SHP77 treated with DMSO at 0.1 percent for 48 hours (cell line): ENCODE results near the gene SRD5A1.
A peak's percentile ranks its signal among the peaks of the same experiment; 100 is the strongest.

Source experiments
- DNase-seq: peaks from one replicate; lab custom pipeline; 2025; lab: John Stamatoyannopoulos, UW

SRD5A1 gene, protein sequence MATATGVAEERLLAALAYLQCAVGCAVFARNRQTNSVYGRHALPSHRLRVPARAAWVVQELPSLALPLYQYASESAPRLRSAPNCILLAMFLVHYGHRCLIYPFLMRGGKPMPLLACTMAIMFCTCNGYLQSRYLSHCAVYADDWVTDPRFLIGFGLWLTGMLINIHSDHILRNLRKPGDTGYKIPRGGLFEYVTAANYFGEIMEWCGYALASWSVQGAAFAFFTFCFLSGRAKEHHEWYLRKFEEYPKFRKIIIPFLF

DNA sequence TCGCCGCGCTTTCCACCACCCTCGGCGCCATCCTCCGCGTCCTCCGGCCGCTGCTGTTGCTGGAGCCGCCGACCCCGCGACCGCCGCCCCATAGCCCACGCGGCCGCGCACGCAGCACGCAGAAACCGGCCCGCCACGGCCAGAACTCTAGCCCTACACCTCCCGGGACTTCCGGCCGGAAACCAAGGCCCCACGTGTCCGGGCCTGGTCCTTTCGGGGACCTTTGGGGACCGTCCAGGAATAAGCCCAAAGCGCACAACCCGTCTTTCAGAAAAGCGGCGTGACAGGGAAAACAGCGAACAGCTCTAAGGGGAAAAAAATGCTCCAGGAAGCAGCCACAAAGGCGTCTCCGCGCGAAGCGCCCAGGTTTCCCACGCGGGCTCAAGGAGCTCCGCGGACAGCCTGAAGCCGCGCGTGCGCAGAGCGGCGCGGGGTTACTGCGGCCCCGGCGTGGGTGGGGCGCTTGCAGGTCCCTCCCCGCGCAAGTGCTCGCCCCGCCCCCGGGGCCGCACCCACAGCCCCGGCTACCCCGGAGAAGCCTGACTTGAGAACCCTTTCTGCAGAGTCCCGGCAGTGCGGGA lies at the start of gene SRD5A1, which contains the start of gene NSUN2:
TSS of gene SRD5A1 (plus strand) at position 553 of the 581 bp plus-strand sequence. CDS start 137 bp downstream, outside the sequence.
TSS of gene NSUN2 (minus strand) at position 157 of the 581 bp plus-strand sequence. CDS start at position 92, 65 bp downstream.
- peak; percentile 84 for DNase-seq

DNA sequence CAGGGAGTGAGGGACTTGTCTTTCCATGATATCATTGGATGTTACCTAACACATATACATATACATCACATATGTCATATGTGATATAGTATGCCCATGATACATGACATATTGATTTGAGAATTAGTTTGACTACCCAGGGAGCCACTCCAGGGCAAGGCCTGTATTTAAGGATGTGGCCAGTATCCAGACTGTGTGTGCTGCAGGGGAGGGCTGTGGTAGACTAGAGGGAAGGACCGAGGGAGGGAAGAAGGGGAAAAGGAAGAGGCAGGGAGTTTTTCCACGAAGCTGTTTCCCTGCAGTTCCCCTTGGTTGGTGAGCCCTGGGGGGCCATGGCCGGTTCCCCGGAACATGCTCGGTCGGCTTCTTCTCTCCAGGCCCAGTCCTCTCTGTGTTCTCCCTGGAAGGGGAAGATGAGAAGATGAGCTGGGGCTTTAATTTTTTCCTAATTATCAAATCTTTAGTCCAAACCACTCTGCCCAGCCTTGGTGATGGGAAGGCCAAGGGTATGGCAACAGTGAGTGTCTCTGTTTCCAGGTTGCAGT lies 49.1 kb upstream of the SRD5A1 start:
- DNase-seq: no peak

- DNase-seq: no peak
Observed at GRCh38 chr5:6584727-6585126, 48.5 kb upstream of the SRD5A1 start.

GRCh38 chr5:6585168-6585567 lies 48.1 kb upstream of the SRD5A1 start:
- no peak for DNase-seq

DNA sequence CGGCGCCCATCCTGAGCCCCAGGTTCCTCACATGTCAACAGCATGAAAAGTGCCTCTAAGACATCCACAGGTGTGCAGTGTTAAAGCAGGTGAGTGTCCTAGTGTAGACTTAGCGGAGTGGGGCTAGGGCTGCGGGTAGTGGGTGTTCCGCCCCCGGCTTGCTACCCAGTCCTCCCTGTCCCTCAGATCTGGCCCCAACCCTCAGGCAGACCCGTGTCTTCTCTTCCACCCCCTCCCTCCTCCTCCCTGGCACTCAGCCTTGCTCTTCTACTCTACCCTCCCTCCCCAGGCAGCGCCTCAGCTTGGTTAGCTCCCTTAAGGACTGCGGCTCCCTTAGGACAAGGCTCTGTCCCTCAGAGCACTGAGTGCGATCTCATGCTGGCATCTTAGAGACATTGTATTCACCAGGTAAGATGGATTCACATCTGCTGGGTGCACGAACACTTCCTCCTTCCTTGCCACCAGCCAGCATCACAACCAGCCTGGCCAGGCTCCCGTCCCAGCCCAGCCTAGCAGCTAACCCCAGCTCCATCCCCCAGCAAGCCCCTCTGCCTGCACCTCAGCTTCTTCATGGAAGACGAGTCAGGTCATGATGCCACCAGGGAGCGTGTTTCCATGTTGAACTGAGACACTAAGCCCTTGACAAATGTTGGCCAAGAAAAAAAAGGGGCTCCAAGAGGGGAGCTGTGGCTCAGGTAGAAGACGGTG lies 47.1 kb upstream of the SRD5A1 start:
- no peak for DNase-seq

- DNase-seq: no peak
Observed at GRCh38 chr5:6586647-6587042, 46.6 kb upstream of the SRD5A1 start.

DNA sequence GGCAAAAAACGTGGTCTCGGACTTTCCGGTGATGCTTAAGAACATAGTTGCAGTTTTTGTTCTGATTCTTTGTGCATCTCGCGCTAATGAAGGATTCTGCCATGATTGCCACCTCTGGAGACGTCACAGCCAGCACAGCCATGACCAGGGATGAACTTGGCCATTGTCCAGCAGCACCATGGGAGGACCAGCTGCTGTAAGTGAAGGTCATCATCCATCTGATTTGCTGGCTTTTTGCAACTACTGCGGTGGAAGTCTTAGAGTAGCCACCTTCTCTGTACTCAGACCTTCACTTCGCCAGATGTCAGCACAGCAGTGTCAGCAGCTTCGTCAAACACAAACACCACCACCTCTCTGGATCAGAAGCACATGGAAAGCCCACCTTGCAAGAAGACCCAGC lies 46.1 kb upstream of the SRD5A1 start:
- peak; percentile 35 for DNase-seq

DNA sequence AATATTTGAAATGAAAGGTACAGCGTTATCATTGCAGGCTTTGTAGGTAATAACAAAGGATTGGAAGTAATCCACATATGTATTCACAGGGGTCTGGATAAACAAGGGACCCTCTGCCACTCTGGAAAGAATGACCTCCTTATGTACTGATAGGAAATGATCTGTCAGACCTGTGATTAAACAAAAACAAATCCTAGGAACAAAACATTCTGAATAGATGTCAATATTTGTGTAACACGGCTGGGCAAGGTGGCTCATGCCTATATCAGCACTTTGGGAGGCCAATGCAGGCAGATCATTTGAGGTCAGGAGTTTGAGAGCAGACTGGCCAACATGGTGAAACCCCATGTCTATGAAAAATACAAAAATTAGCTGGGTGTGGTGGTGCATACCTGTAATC lies 42.7 kb upstream of the SRD5A1 start:
- DNase-seq: no peak

- no peak for DNase-seq
Observed at GRCh38 chr5:6591671-6592288, 41.5 kb upstream of the SRD5A1 start.

GRCh38 chr5:6592601-6593000 lies 40.6 kb upstream of the SRD5A1 start:
- DNase-seq: no peak

GRCh38 chr5:6593148-6594016 lies 39.9 kb upstream of the SRD5A1 start:
- DNase-seq: no peak

DNA sequence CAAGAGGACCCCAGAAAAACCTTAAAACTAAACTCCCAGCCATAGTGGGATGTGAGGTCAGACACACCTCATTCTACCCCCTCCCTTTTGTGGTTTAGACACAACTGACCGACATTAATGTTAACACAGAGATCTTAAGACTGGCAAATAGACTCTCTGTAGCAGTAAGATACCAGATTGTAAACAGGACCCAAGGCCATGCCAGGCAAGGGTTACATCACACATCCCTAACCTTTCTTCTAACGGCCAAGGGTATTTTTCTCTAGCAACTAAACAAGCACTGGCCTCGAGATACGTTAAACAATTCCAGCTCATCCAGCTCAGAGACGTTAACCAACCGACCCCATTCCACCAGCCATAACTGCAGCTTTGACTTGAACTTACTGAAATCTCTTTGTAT lies 39.2 kb upstream of the SRD5A1 start:
- DNase-seq: no peak

GRCh38 chr5:6595405-6595804 lies 37.8 kb upstream of the SRD5A1 start:
- DNase-seq: no peak

DNA sequence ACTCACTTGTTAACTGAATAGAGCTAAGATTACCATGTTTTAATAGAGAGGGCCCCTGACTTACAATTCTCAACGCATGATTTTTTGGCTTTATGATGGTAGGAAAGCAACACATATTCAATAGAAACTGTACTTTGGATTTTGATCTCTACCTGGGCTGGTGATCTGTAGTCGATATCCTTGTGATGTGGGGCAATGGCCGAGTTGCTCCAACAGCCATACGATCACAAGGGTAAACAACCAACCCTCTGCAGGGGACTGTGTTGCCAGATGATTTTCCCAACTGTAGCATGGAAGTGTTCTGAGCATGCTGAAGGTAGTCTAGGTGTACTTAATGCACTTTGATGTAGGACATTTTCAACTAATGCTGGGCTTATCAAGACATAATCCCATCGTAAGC lies 36.9 kb upstream of the SRD5A1 start:
- no peak for DNase-seq

GRCh38 chr5:6597557-6597956 lies 35.7 kb upstream of the SRD5A1 start:
- no peak for DNase-seq

DNA sequence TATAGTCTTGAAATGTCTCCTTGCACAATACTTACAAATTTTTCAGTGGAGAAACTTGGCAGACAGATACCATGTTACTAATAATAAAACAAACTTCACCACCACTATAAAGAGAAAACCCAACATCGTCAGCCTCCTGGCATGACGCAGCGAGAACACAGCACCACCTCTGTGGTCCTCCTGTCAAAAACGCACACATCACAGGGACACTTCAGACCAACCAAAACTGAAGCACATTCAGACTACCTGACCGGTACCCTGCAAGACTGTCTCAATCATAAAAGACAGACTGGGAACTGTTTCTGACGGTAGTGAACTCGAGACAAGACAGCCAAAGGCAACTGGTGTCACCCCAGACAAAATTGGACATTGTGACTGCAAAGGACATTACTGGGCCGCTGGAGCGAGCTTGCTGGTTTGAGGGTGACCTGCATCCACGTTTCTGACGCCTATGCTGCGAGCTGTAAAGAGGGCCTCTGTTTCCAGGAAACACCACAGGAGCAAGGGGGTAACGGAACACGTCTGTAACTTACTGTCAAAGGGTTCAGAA lies 34.8 kb upstream of the SRD5A1 start:
- no peak for DNase-seq

DNA sequence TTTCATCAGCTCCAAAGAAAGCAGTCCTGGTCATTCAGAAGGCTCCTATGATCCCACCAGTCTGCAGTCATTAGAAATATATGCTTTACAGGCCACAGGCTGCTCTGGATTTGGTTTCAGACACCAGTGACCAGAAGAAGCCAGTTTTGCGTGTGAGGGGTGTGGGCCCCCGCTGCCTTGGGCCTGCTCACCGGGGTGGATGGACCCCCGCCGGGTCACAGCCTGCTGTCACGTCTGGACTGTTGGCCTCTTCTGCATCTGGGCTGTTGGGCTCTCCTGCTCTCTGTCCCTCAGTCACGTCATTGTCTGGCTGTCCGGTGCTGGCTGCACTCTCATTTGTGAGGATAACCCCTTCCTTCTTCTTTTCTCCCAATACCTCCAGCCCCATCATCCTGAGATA lies 33.5 kb upstream of the SRD5A1 start:
- DNase-seq: no peak

DNA sequence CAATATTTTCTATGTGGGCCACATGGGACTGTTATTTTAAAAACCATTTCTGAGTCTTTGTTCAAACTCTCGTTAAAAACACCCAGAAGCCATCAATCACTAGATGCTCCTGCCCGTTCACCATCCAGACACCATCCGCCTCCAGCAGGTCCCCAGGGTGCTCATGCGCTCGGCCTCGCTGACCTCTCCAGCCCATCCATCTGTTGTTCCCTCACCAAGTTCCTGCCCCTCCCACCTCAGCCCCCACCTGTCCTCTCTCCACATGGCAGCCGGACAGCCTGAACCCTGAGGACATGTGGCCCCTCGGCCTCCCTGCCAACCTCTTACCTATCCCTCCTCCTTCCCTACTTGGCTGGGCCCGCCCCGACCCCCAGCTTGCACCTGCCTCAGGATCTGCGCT lies 32.0 kb upstream of the SRD5A1 start:
- DNase-seq: no peak

DNA sequence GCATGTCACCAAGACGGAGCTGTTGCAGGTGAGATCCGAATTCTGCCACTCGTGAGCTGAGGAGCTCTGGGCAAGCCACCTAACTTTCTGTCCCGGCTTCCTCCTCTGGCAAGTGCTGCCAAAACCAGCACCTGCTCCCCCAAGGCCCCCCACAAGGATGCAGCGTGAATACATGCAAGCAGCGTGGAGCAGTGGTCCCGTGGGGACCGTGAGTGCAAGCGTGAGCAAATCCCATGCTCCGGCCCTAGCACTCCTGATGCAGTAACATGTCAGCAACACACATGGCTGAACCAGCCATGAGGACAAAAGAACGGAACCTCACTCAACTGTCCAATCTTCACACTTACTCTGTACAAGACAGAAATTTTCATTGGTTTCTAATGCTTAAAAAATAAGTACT lies 31.4 kb upstream of the SRD5A1 start:
- DNase-seq: no peak

GRCh38 chr5:6602441-6602840 lies 30.8 kb upstream of the SRD5A1 start:
- no peak for DNase-seq

GRCh38 chr5:6603643-6604042 lies 29.6 kb upstream of the SRD5A1 start:
- DNase-seq: no peak
